ENCODE data around the gene TMEM225. TPM values are rescaled to one million over a fixed set of nuclear protein-coding genes. Genes with fewer than 3 reads are reported as not detected.

The TMEM225 gene
- total RNA-seq, 2 donors from 2014 or later: not detected

DNA sequence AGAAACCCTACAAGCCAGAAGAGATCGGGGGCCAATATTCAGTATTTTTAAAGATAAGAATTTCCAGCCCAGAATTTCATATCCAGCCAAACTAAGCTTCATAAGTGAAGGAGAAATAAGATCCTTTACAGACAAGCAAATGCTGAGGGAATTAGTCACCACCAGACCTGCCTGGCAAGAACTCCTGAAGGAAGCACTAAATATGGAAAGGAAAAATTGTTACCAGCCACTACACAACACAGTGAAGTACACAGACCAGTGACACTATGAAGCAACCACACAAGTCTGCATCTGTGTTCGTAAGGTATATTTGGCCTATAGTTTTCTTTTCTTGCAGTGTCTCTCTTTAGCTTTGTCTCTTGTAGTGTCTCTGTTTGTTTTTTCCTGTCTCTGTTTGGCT, 29.0 kb downstream of the TMEM225 start:
- H3K9me3 ChIP-seq: no peaks in the 10 kb centered on the region
- TF ChIP-seq, protein P1, sequence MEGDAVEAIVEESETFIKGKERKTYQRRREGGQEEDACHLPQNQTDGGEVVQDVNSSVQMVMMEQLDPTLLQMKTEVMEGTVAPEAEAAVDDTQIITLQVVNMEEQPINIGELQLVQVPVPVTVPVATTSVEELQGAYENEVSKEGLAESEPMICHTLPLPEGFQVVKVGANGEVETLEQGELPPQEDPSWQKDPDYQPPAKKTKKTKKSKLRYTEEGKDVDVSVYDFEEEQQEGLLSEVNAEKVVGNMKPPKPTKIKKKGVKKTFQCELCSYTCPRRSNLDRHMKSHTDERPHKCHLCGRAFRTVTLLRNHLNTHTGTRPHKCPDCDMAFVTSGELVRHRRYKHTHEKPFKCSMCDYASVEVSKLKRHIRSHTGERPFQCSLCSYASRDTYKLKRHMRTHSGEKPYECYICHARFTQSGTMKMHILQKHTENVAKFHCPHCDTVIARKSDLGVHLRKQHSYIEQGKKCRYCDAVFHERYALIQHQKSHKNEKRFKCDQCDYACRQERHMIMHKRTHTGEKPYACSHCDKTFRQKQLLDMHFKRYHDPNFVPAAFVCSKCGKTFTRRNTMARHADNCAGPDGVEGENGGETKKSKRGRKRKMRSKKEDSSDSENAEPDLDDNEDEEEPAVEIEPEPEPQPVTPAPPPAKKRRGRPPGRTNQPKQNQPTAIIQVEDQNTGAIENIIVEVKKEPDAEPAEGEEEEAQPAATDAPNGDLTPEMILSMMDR (IDR thresholded peaks at IDR 0.05): no peak
- no peaks in the 10 kb centered on the region for H3K27me3 ChIP-seq
- H3K27ac ChIP-seq: no peak overlapping the region
- DNase-seq: no peak
- no peak overlapping the region for H3K4me3 ChIP-seq
- no peak overlapping the region for H3K9ac ChIP-seq (ENCODE audit: low read depth in 2 of 2, low read length in 2 of 2)
- no peaks in the 10 kb centered on the region for H3K36me3 ChIP-seq
- intact Hi-C loops (cut with DNase I): no loop called here
- H3K4me1 ChIP-seq: no peaks in the 10 kb centered on the region

DNA sequence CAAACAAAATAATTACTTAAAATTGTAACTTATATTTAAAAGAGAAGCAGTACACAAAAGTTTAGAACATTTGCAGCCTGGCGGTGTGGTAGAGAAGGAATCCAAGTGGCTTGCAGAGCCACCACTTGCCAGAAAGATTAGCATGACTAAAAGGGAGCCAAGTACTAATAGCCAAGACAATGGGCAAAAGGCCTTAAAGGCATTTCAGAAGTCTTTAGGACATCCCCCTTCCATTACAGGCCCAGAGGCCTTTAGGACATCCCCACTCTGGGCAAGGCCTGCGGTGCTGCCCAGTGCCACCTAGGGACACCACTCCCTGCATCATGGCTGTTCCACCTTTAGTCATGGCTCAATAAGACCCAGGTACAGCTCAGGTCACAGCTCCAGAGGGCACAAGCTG, 32.4 kb downstream of the TMEM225 start:
- H3K27me3 ChIP-seq: no peaks in the 10 kb centered on the region
- H3K4me3 ChIP-seq: no peak overlapping the region
- H3K27ac ChIP-seq: no peak overlapping the region
- H3K9me3 ChIP-seq: no peaks in the 10 kb centered on the region
- TF ChIP-seq, protein P1 (IDR thresholded peaks at IDR 0.05): no peak
- intact Hi-C loops (cut with DNase I): no loop called here
- no peaks in the 10 kb centered on the region for H3K4me1 ChIP-seq
- no peak overlapping the region for H3K9ac ChIP-seq (ENCODE audit: low read depth in 2 of 2, low read length in 2 of 2)
- no peak for DNase-seq
- no peaks in the 10 kb centered on the region for H3K36me3 ChIP-seq

DNA sequence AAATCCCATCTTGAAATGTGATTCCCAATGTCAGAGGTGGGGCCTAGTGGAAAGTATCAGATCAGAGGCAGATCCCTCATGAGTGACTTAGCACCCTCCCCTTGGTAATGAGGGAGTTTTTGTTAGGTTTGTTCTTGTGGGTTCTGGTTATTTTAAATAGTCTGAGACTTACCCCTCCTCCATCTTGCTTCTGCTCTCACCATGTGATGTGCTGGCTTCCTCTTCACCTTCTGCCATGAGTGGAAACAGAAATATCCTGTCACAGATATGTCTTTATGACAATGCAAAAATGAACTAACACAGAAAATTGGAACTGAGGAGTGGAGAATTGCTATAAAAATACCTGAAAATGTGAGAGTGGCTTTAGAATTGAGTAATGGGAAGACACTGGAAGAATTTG, 33.1 kb downstream of the TMEM225 start:
- Histone ChIP-seq H3K27ac (no peak overlapping the region), H3K9ac (ENCODE audit: low read depth in 2 of 2, low read length in 2 of 2) (no peak overlapping the region), H3K36me3 (no peaks in the 10 kb centered on the region), H3K4me1 (no peaks in the 10 kb centered on the region), H3K4me3 (no peak overlapping the region), H3K27me3 (no peaks in the 10 kb centered on the region), H3K9me3 (no peaks in the 10 kb centered on the region)
- TF ChIP-seq, protein P1 (IDR thresholded peaks at IDR 0.05): no peak
- DNase-seq: no peak
- intact Hi-C loops (cut with DNase I): no loop called here

DNA sequence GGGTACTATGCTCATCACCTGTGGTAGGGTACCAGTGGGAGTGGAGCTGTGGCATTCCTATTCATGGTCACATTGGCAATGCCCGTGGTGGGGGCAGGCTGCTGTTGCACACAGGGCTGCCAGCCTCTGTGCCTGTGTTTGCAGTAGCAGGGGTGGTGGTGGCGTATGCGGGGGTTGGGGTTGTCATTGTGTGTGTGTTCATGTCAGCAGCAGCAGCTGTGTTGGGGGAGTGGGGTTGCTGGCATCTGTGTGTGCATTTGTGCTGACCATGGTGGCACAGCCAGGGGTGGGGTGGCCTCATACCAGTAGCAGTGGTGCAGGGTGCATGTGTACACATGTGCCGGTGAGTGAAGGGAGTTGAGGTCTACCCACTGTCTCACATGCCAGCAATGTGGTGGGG, 34.4 kb downstream of the TMEM225 start:
- no peak for DNase-seq
- H3K36me3 ChIP-seq: no peaks in the 10 kb centered on the region
- H3K27me3 ChIP-seq: no peaks in the 10 kb centered on the region
- TF ChIP-seq, protein P1 (IDR thresholded peaks at IDR 0.05): no peak
- H3K9ac ChIP-seq (ENCODE audit: low read depth in 2 of 2, low read length in 2 of 2): no peak overlapping the region
- no peak overlapping the region for H3K4me3 ChIP-seq
- intact Hi-C loops (cut with DNase I): no loop called here
- H3K4me1 ChIP-seq: no peaks in the 10 kb centered on the region
- no peaks in the 10 kb centered on the region for H3K9me3 ChIP-seq
- H3K27ac ChIP-seq: no peak overlapping the region

DNA sequence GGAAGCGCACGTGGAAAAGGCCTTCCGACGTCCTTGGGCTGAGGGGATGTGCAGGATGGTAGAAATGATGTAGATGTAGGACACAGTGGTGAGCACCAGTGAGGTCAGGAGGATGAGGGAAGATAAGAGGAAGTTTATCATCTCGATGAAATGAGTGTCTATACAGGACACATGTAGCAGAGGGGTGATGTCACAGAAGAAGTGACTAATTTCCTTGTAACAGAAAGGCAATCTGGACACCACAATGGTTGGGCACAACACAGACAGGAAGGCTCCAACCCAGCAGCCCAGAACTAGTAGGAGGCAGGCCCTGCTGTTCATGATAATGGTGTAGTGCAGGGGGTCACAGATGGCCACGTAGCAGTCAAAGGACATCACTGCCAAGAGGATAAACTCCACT, 44.3 kb downstream of the TMEM225 start:
- Histone ChIP-seq H3K4me1 (no peaks in the 10 kb centered on the region), H3K27me3 (no peaks in the 10 kb centered on the region), H3K36me3 (no peaks in the 10 kb centered on the region), H3K9ac (ENCODE audit: low read depth in 2 of 2, low read length in 2 of 2) (no peak overlapping the region), H3K4me3 (no peak overlapping the region), H3K27ac (no peak overlapping the region), H3K9me3 (no peaks in the 10 kb centered on the region)
- intact Hi-C loops (cut with DNase I): no loop called here
- TF ChIP-seq, protein P1 (IDR thresholded peaks at IDR 0.05): no peak
- DNase-seq: no peak

DNA sequence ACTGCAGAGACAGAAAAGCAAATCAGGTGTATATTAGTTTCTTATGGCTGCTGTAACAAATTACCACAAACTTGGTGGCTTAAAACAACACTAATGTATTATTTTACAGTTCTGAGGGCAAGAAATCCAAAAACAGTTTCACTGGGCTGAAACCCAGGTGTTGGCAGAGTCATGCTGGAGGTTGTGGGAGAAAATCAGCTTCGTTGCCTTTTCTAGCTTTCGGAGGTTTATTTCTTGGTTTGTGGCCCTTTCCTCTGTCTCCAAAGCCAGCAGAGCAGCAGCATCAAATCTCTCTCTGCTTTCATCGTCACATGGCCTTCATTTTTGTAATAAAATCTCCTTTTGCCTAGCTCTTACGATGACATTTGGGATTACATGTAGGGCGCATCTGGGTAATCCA, 46.3 kb downstream of the TMEM225 start:
- no peaks in the 10 kb centered on the region for H3K9me3 ChIP-seq
- DNase-seq: no peak
- H3K4me3 ChIP-seq: no peak overlapping the region
- no peaks in the 10 kb centered on the region for H3K27me3 ChIP-seq
- TF ChIP-seq, protein P1 (IDR thresholded peaks at IDR 0.05): no peak
- intact Hi-C loops (cut with DNase I): no loop called here
- no peaks in the 10 kb centered on the region for H3K36me3 ChIP-seq
- H3K9ac ChIP-seq (ENCODE audit: low read depth in 2 of 2, low read length in 2 of 2): no peak overlapping the region
- H3K27ac ChIP-seq: no peak overlapping the region
- no peaks in the 10 kb centered on the region for H3K4me1 ChIP-seq

Data from colonic mucosa (tissue), 4 donors.